ENCODE measurements around the gene ITGAD. TPM values are rescaled to one million over a fixed set of nuclear protein-coding genes. Genes with fewer than 3 reads are reported as not detected.

The ITGAD gene
- total and polyA plus RNA-seq, 2 of the 8 experiments (the other 6 are each of a cell fraction or from before 2014, with no cell fraction given), result 0.06 TPM; not detected in 1

DNA sequence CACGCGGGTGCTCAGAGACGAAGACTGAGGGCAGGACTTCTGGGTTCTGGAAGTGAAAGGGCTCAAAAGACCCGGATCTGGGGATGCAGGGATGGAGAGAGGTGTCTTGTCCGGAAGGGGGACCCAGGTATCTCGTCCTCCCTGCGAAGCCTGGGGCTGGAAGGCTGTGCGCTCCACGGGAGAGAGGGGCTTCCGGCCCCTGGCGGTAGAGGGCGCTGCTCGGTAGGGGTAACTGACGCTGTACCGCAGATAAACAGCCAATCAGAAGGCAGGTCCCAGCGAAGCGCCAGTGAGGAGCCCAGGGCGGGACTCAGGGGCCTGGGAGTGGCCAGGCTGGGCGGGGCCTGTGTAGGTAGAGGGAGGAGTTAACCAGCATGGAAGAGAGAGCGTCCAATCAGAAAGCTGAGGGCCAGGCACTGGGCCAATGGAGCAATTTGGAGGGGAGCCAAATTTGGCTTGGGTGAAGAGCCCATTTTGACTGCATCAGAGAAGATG, 79.6 kb downstream of the ITGAD start (continued):
- TF ChIP-seq POLR2AphosphoS5 (IDR thresholded peaks at IDR 0.05; ENCODE audit: low read depth, low read length) (no peak), NANOG (IDR thresholded peaks at IDR 0.05; ENCODE audit: insufficient read depth, low read depth, low read length, poor library complexity, severe bottlenecking) (no peak), RNF2 (IDR thresholded peaks at IDR 0.05; ENCODE audit: borderline replicate concordance, low read depth, low read length, missing control alignments, poor library complexity, severe bottlenecking) (no peak), POU5F1 (IDR thresholded peaks at IDR 0.05; ENCODE audit: low read depth, low read length) (no peak), SIRT6 (IDR thresholded peaks at IDR 0.05; ENCODE audit: low read length) (no peak), RFX5 (IDR thresholded peaks at IDR 0.05; ENCODE audit: borderline replicate concordance, low read depth, low read length) (no peak), EP300 (IDR thresholded peaks at IDR 0.05; ENCODE audit: borderline replicate concordance in 1 of 2, low read depth in 2 of 2, low read length in 2 of 2) (no peak), CBX8 (IDR thresholded peaks at IDR 0.05; ENCODE audit: borderline replicate concordance, low read depth, low read length) (no peak), TCF12 (IDR thresholded peaks at IDR 0.05; ENCODE audit: low read depth, low read length) (no peak), CBX5 (IDR thresholded peaks at IDR 0.05; ENCODE audit: low read depth, low read length) (no peak), GABPA (IDR thresholded peaks at IDR 0.05; ENCODE audit: borderline replicate concordance, insufficient read depth, low read length) (no peak), MAX (IDR thresholded peaks at IDR 0.05) (no peak), POLR2A (IDR thresholded peaks at IDR 0.05; ENCODE audit: control extremely low read depth in 1 of 2, low read depth in 2 of 2, low read length in 2 of 2) (no peak), JUN (IDR thresholded peaks at IDR 0.05; ENCODE audit: low read depth, low read length) (no peak), BCL11A (IDR thresholded peaks at IDR 0.05; ENCODE audit: low read depth in 2 of 2, low read length in 2 of 2) (no peak), HDAC6 (IDR thresholded peaks at IDR 0.05; ENCODE audit: low read depth, low read length) (no peak), CHD2 (IDR thresholded peaks at IDR 0.05; ENCODE audit: low read length) (no peak), MAFK (IDR thresholded peaks at IDR 0.05; ENCODE audit: low read depth, low read length) (no peak), JUND (IDR thresholded peaks at IDR 0.05; ENCODE audit: low read length) (no peak), TAF1 (IDR thresholded peaks at IDR 0.05; ENCODE audit: low read depth, low read length) (no peak), CHD1 (IDR thresholded peaks at IDR 0.05; ENCODE audit: low read depth, low read length) (no peak), KDM4A (IDR thresholded peaks at IDR 0.05; ENCODE audit: low read depth, low read length, severe bottlenecking) (no peak), PHF8 (conservative IDR thresholded peaks at IDR 0.05; ENCODE audit: low read depth, low read length) (no peak)
- TF ChIP-seq, protein P1, sequence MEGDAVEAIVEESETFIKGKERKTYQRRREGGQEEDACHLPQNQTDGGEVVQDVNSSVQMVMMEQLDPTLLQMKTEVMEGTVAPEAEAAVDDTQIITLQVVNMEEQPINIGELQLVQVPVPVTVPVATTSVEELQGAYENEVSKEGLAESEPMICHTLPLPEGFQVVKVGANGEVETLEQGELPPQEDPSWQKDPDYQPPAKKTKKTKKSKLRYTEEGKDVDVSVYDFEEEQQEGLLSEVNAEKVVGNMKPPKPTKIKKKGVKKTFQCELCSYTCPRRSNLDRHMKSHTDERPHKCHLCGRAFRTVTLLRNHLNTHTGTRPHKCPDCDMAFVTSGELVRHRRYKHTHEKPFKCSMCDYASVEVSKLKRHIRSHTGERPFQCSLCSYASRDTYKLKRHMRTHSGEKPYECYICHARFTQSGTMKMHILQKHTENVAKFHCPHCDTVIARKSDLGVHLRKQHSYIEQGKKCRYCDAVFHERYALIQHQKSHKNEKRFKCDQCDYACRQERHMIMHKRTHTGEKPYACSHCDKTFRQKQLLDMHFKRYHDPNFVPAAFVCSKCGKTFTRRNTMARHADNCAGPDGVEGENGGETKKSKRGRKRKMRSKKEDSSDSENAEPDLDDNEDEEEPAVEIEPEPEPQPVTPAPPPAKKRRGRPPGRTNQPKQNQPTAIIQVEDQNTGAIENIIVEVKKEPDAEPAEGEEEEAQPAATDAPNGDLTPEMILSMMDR (IDR thresholded peaks at IDR 0.05; ENCODE audit: control extremely low read depth in 1 of 3, insufficient read depth in 1 of 3, low read depth in 1 of 3, low read length in 3 of 3), result peak; percentile 82 to 96 (median 85)

All from H1 (cell line).